GM13976 (cell line): ENCODE results near the gene PARVB.
A peak's percentile ranks its signal among the peaks of the same experiment; 100 is the strongest.
"Not testable (repeated sequence)": the region's sequence is repeated elsewhere in the genome, so short reads cannot be mapped to it uniquely, and the experiment has no call there.

ENCODE experiments used
- DNase-seq: peaks from one replicate; pipeline ENCODE4 v3.0.0; 2012; ENCODE audit warnings: low spot score
- CTCF ChIP-seq: IDR thresholded peaks from 2 replicates; pipeline ENCODE4 v1.5.1; 2012; ENCODE audit warnings: borderline replicate concordance, mild to moderate bottlenecking; ENCODE audit not compliant: insufficient read depth; ENCODE audit errors: extremely low read depth, missing control alignments, control extremely low read depth
- in situ Hi-C: fragments of 300-500 bp; cut with MboI; formaldehyde crosslinking; loops from one replicate; pipeline ENCODE4 v1.12.0; 2022; ENCODE audit warnings: low sequenced_read_pairs, mixed read lengths, inconsistent platforms; ENCODE audit not compliant: unreplicated experiment

PARVB gene

DNA sequence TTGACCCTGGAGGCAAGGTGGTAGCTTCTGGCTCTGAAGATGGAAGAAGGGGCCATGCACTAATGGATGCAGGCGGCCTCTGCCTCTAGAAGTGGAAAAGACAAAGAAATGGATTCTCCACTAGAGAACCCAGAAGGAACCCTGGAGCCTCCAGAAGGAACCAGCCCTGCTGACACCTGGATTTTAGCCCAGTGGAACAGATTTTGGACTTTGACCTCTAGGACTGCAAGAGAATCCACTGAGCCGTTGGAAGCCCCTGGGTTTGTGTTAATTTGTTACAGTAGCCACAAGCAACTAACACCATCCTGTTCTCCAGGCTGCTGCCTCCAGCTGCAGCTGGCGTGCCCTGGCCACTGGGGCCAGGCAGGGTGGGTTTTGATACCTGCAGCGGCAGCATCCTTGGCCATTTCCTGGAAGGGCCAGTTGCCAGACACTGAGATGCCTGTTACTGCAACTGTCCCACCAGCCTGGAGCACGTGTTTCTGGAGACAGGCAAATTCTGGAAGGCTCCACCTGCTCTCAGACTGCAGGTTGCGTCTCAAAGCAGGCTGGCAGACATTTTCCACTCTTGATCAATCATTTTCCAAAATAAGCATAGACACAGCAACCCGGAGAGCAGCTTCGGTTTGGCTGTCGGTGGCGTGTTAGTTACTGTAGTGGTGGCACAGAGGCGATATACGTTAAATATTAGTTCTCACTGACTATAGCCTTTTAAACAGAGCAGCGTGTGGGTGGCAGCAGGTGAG lies 79.8 kb downstream of the PARVB start:
- DNase-seq = no peak
- no peak for TF ChIP-seq CTCF
- in situ Hi-C loops = no loop called here

DNA sequence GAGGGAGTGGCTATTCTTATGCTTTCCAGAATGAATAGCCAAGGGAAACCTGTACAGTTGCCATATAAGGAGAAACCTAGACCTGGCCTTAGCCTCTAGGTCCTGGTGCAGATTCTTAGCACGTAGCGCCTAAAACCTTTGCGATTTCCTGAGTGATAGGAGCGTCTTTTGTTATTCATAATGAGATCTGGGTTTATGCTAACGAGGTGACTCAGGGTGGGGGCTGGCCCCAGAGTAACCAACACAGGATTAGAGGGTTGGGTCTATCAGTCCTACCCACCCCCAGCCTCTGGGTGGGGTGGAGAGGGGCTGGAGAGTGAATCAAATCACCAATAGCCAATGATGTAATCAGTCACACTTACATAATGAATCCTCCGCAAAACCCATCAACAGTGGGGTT lies 83.2 kb downstream of the PARVB start:
- no peak for DNase-seq
- TF ChIP-seq CTCF = no peak
- in situ Hi-C loops = no loop called here

DNA sequence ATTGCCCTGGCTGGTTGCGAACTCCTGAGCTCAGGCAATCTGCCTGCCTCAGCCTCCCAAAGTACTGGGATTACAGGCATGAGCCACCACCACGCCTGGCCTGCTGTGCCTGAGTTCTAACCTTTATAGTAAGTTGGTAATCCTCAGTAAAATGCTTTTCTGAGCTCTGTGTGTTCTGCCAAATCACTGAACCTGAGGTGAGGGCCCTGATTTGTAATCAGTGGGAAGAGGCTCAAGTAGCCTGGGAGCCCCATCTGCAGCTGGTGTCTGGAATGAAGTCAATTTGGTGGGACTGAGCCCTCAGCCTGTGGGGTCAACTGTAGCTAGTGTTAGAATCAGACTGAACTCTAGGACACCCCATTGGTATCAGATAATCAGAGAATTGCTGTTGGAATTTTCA lies 84.0 kb downstream of the PARVB start:
- TF ChIP-seq CTCF = no peak
- no peak for DNase-seq
- in situ Hi-C loops = no loop called here

DNA sequence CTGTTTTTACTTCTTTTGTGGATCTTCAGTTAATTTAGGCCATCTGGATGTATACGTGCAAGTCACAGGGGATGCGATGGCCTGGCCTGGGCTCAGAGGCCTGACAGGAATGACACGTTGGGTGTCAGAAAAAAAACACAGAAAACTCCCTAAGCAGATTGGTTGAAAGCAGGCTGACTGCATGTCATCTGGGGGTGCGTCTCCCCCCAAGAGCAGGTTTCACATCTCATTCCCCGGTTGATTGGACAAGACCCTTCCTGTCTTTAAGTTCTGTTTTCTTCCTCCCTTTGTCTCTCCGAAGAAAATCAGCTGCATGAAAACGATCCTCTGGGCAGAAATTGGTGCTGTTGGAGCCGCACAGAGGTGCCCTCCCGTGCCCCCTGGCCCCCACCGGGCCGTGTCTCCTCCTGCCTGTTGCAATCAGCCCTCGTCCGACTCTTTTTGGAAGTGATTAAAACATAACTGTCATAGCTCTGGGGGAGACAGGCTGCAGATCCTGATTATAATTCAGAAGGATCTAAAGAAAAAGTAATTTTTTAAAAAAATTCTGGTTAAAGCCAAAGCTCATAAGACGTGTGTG lies 84.8 kb downstream of the PARVB start:
- in situ Hi-C loops = no loop called here
- DNase-seq = peak; percentile 79
- TF ChIP-seq CTCF = no peak

DNA sequence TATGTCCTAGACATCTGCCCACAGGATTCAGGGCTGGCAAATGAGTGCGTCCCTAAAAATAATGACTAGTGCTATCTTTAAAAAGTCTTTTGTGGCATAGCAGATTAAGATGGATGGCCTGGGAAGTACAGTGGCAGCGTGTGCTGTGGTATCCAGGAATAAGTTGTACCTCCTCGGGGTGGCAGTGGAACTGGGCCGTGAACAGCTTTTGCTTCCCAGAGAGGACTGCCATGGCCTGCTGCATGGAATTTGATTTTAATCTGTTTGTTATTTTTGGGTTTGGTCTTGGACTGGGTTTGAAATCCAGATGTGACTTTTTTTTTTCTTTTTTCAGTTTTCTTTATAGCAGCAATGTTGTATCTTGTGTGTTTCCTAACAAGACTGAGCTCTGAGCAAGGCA lies 85.3 kb downstream of the PARVB start:
- in situ Hi-C loops = no loop called here
- TF ChIP-seq CTCF = no peak
- DNase-seq = no peak

DNA sequence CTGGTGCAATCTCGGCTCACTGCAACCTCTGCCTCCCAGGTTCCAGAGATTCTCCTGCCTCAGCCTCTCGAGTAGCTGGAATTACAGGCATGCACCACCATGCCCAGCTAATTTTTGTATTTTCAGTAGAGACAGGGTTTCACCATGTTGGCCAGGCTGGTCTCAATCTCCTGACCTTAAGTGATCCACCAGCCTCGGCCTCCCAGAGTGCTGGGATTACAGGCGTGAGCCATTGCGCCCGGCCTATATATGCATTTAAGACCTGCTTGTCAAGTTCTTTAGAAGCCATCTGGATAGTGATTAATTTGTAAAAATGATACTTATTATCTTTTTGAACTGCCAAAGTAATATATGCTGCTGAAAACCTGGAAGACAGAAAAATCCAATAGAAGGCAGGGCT lies 86.6 kb downstream of the PARVB start:
- DNase-seq, in situ Hi-C loops: not testable (repeated sequence)

GRCh38 chr22:44111562-44112155 lies 87.6 kb downstream of the PARVB start:
- TF ChIP-seq CTCF = no peak
- DNase-seq = no peak
- in situ Hi-C loops = no loop called here
